ENCODE measurements around the gene IPO7.

DNA sequence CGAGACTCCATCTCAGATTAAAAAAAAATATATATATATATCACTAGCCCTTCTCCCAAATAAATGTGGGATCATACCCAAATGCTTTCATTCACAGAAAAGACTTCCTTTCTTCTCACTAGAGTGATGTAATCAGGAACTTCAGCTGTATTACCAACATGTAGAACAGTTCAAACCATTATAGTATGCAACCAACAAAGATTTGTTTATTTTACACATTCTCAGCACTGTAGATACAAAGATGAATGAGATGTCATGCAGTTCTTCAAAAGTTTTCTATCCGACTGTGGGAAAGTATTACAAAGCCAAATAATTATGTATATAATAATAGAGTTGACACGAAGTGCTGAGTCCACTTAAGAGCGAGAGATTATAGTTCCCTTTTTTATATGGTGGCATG lies 54.2 kb downstream of the IPO7 start:
- TF ChIP-seq, protein P1, sequence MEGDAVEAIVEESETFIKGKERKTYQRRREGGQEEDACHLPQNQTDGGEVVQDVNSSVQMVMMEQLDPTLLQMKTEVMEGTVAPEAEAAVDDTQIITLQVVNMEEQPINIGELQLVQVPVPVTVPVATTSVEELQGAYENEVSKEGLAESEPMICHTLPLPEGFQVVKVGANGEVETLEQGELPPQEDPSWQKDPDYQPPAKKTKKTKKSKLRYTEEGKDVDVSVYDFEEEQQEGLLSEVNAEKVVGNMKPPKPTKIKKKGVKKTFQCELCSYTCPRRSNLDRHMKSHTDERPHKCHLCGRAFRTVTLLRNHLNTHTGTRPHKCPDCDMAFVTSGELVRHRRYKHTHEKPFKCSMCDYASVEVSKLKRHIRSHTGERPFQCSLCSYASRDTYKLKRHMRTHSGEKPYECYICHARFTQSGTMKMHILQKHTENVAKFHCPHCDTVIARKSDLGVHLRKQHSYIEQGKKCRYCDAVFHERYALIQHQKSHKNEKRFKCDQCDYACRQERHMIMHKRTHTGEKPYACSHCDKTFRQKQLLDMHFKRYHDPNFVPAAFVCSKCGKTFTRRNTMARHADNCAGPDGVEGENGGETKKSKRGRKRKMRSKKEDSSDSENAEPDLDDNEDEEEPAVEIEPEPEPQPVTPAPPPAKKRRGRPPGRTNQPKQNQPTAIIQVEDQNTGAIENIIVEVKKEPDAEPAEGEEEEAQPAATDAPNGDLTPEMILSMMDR (IDR thresholded peaks at IDR 0.05 in 4 of 5, conservative IDR thresholded peaks at IDR 0.05 in 1 of 5) = no peak
- TF ChIP-seq POLR2A (IDR thresholded peaks at IDR 0.05) = no peak

Measured in gastrocnemius medialis (tissue), 4 donors.